GM13976 (cell line): Measurements from ENCODE around the gene FAM204A.

Experiments used
- DNase-seq: peaks from one replicate; pipeline ENCODE4 v3.0.0; 2012; ENCODE audit warnings: low spot score
- CTCF ChIP-seq: IDR thresholded peaks from 2 replicates; pipeline ENCODE4 v1.5.1; 2012; ENCODE audit warnings: borderline replicate concordance, mild to moderate bottlenecking; ENCODE audit not compliant: insufficient read depth; ENCODE audit errors: extremely low read depth, missing control alignments, control extremely low read depth
- in situ Hi-C: fragments of 300-500 bp; cut with MboI; formaldehyde crosslinking; loops from one replicate; pipeline ENCODE4 v1.12.0; 2022; ENCODE audit warnings: low sequenced_read_pairs, mixed read lengths, inconsistent platforms; ENCODE audit not compliant: unreplicated experiment

Gene FAM204A

GRCh38 chr10:118333871-118334270 is 8.3 kb downstream of the FAM204A start:
- no peak for DNase-seq
- no peak for TF ChIP-seq CTCF
- in situ Hi-C loops = no loop called here

GRCh38 chr10:118332948-118333710 is 9.0 kb downstream of the FAM204A start:
- TF ChIP-seq CTCF = no peak
- in situ Hi-C loops = no loop called here
- no peak for DNase-seq

- no peak for TF ChIP-seq CTCF
- in situ Hi-C loops = no loop called here
- DNase-seq = no peak
These were observed 9.9 kb downstream of the FAM204A start for GRCh38 chr10:118332236-118332635.

GRCh38 chr10:118330295-118331076 is 11.6 kb downstream of the FAM204A start:
- in situ Hi-C loops = no loop called here
- no peak for TF ChIP-seq CTCF
- no peak for DNase-seq

- no peak for DNase-seq
- no peak for TF ChIP-seq CTCF
- in situ Hi-C loops = no loop called here
These were observed 18.0 kb downstream of the FAM204A start for GRCh38 chr10:118324140-118324539.

GRCh38 chr10:118321724-118322575 is 20.2 kb downstream of the FAM204A start:
- in situ Hi-C loops = no loop called here
- TF ChIP-seq CTCF = no peak
- DNase-seq = no peak
